ENCODE measurements around the gene SLC4A8.

The SLC4A8 gene

GRCh38 chr12:51460519-51460918 is 35.9 kb downstream of the SLC4A8 start:
- TF ChIP-seq, protein P1, sequence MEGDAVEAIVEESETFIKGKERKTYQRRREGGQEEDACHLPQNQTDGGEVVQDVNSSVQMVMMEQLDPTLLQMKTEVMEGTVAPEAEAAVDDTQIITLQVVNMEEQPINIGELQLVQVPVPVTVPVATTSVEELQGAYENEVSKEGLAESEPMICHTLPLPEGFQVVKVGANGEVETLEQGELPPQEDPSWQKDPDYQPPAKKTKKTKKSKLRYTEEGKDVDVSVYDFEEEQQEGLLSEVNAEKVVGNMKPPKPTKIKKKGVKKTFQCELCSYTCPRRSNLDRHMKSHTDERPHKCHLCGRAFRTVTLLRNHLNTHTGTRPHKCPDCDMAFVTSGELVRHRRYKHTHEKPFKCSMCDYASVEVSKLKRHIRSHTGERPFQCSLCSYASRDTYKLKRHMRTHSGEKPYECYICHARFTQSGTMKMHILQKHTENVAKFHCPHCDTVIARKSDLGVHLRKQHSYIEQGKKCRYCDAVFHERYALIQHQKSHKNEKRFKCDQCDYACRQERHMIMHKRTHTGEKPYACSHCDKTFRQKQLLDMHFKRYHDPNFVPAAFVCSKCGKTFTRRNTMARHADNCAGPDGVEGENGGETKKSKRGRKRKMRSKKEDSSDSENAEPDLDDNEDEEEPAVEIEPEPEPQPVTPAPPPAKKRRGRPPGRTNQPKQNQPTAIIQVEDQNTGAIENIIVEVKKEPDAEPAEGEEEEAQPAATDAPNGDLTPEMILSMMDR (IDR thresholded peaks at IDR 0.05; ENCODE audit: low read depth, low read length, missing control alignments), result no peak
- in situ Hi-C loops (cut with HindIII; ENCODE audit: low sequenced_read_pairs), result no loop called here
- DNase-seq (ENCODE audit: low read depth), result no peak
- no peak overlapping the region for H3K4me3 ChIP-seq (ENCODE audit: low read depth, low read length)

GRCh38 chr12:51465491-51465890 is 40.9 kb downstream of the SLC4A8 start:
- no peak overlapping the region for H3K4me3 ChIP-seq (ENCODE audit: low read depth, low read length)
- TF ChIP-seq, protein P1 (IDR thresholded peaks at IDR 0.05; ENCODE audit: low read depth, low read length, missing control alignments), result no peak
- no peak for DNase-seq (ENCODE audit: low read depth)
- in situ Hi-C loops (cut with HindIII; ENCODE audit: low sequenced_read_pairs), result no loop called here

DNA sequence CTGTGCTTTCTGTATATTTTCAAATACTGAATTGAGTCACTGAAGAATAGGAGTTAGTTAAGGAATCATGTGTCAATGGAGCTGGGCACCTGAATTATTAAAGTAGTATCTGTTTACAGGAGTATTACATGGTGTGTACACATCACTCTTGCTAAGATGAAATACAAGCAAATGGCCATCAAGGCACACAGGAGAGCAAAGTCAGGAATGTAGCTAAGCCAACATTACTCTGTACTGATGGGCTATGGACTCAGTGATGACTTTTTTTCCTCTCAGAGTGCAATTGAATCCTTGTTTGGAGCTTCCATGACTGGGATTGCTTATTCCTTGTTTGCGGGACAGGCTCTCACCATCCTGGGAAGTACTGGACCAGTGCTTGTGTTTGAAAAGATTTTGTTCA is 45.5 kb downstream of the SLC4A8 start:
- no peak for DNase-seq (ENCODE audit: low read depth)
- TF ChIP-seq, protein P1 (IDR thresholded peaks at IDR 0.05; ENCODE audit: low read depth, low read length, missing control alignments), result no peak
- H3K4me3 ChIP-seq (ENCODE audit: low read depth, low read length), result no peak overlapping the region
- in situ Hi-C loops (cut with HindIII; ENCODE audit: low sequenced_read_pairs), result no loop called here

- H3K4me3 ChIP-seq (ENCODE audit: low read depth, low read length), result no peak overlapping the region
- DNase-seq (ENCODE audit: low read depth), result no peak
- in situ Hi-C loops (cut with HindIII; ENCODE audit: low sequenced_read_pairs), result no loop called here
- TF ChIP-seq, protein P1 (IDR thresholded peaks at IDR 0.05; ENCODE audit: low read depth, low read length, missing control alignments), result no peak
Measured at GRCh38 chr12:51471111-51471864, 46.7 kb downstream of the SLC4A8 start.

DNA sequence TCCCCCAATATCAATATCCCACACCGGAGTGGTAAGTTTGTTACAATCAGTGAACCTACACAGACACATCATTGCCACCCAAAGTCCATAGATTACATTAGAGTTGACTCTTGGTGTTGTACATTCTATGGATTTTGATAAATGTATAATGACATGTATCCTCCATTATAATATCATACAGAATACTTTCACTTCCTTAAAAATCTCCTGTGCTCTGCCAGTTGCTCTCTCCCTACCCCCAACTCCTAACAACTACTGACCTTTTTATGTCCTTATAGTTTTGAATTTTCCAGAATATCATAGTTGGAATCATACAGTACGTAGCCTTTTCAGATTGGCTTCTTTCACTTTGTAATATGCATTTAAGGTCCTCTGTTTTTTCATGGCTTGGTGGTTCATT is 48.4 kb downstream of the SLC4A8 start:
- DNase-seq (ENCODE audit: low read depth), result no peak
- in situ Hi-C loops (cut with HindIII; ENCODE audit: low sequenced_read_pairs), result no loop called here
- TF ChIP-seq, protein P1 (IDR thresholded peaks at IDR 0.05; ENCODE audit: low read depth, low read length, missing control alignments), result no peak

GRCh38 chr12:51473947-51474346 is 49.3 kb downstream of the SLC4A8 start:
- in situ Hi-C loops (cut with HindIII; ENCODE audit: low sequenced_read_pairs), result no loop called here

More for the DNA sequence above, 48.4 kb downstream of the SLC4A8 start:
- no peak overlapping the region for H3K4me3 ChIP-seq (ENCODE audit: low read depth, low read length)

More at GRCh38 chr12:51473947-51474346, 49.3 kb downstream of the SLC4A8 start:
- no peak overlapping the region for H3K4me3 ChIP-seq (ENCODE audit: low read depth, low read length)
- DNase-seq (ENCODE audit: low read depth), result no peak
- TF ChIP-seq, protein P1 (IDR thresholded peaks at IDR 0.05; ENCODE audit: low read depth, low read length, missing control alignments), result no peak
